GM18507 (cell line): ENCODE results near the gene ICA1.
"Not testable (repeated sequence)": the region's sequence is repeated elsewhere in the genome, so short reads cannot be mapped to it uniquely, and the experiment has no call there.

Experiments used
- DNase-seq: peaks from one replicate; pipeline ENCODE4 v3.0.0; 2011; ENCODE audit warnings: low read depth; ENCODE audit not compliant: insufficient read length; ENCODE audit errors: extremely low spot score
- FAIRE-seq: peaks from 2 replicates; lab custom pipeline; 2011; peaks lifted over from hg19 to GRCh38; lab: Jason Lieb, UNC

ICA1 gene

DNA sequence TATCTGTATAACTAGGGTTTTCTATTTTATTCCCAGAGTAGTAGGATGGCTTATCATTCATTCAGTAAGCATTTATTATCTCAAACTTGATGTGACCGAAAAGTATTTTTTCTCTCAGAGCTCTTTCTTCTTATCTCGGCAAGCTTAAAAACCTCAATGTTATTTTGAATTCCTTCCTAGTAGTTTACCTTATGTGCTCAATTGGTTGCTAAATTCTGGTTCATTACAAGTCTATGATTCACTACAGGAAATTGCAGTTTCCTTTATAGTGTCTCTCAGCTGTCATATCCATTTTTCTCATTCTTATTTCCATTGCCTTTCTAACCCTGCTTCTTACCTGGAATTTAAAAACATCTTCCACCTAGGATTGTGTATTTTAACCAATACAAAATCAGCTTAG is 12.6 kb upstream of the ICA1 start:
- DNase-seq (no peak), FAIRE-seq (no peak)

GRCh38 chr7:8271960-8272359 is 10.0 kb upstream of the ICA1 start:
- FAIRE-seq (no peak), DNase-seq (no peak)

GRCh38 chr7:8263048-8263447 is 1.1 kb upstream of the ICA1 start:
- DNase-seq (no peak), FAIRE-seq (no peak)

DNA sequence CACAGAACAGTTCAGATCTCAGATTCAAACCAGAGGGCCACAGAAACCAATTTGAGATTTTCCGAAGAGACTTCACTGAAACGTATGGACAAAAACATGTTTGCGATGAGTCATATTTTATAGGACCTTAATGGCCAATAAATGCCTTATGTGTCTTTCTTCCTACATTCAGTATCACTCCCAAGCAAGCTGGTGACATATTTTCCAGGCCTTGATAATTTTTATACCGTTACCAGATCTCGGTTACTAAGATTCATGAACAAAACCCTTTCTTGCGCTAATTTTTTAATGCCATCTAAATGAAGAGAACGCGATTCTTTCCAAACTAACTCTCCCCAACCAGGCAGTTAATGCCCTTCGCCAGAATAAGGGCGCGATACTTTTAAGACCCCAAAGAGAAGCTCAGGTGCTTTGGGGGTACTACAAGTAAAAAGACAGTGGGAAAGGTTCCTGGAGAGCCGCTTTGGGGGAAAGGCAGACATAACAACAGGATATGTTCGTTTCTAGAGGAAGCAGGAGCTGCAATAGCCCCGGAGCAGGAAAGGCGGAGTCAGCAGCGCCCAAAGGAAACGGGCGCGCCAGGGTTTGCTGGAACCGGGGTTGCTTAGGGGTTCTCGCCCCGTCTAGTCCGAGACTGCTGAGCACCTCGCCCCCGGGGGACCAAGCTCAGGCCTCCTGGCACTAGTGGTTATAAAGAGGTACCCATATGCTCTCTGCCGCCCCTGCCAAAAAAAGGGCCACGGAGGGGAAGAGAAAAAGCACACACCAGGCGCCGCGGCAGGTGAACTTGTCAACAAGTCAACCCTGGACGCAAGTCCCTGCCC is 884 bp downstream of the ICA1 start:
- FAIRE-seq (no peak), DNase-seq (no peak)

DNA sequence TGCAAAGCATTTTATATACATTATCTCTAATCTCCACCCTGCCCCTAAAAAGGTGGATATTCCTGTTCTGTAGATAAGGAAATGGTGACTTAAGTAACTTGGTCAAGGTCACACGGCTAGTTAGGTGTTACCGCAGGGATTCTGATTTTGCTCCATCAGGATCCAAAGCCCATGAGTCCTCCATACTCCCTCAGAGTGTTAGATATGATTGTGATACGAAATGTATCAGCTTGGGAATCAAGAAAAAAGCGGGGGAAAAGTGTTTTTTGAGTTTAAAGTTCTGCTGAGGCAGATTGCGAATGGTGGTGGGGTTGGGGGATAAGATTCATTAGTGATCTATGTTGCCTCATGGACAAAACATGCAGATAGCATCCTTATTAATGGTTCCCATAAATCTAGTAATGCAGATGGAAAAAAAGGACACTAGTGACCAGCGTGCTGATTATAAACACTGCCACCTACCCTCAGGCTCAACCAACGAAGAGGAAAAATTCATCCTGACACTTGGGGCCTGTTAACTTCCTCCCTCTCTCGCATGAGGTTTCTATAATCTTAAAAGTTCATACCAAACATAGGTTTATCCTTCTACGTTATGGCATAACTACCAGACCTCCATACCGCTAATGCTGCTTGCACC is 2.3 kb downstream of the ICA1 start:
- no peak for DNase-seq
- no peak for FAIRE-seq

DNA sequence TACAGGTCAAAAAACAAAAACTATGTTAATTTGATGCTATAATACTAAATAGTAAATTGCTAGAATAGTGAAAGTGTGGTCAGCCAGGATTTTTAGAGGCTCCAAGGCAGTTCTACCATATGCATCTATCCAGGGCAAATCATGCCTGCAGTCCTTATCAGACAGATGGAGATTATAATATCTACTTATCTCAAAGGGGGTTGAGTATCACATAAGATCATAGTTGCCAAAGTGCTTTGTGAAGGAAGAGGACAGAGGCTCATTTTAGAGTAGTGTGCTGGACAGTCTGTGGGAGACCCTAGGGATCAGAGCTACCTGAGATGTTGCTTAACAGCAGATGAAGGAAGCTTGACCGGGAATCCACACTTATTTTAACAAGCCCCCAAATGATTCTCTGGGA is 3.2 kb downstream of the ICA1 start:
- DNase-seq (no peak), FAIRE-seq (no peak)

DNA sequence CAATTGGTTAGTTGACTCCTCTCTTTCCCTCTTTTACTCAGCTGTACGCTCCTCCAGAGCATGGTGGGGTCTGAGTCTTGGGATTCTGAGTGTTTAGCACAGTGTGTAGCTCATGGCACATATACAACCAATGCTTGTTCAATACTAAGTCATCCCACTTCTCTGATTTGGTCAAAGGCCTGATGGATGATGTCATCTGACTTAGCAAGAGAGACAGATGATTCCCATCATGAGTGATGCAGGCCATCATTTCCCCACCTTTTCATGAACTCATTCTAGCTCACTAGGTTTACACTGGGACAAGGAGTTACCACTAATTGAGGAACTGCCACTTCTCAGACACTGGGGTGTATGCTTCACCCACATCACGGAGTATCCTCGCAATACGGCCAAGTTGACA is 3.8 kb downstream of the ICA1 start:
- no peak for FAIRE-seq
- DNase-seq = no peak

DNA sequence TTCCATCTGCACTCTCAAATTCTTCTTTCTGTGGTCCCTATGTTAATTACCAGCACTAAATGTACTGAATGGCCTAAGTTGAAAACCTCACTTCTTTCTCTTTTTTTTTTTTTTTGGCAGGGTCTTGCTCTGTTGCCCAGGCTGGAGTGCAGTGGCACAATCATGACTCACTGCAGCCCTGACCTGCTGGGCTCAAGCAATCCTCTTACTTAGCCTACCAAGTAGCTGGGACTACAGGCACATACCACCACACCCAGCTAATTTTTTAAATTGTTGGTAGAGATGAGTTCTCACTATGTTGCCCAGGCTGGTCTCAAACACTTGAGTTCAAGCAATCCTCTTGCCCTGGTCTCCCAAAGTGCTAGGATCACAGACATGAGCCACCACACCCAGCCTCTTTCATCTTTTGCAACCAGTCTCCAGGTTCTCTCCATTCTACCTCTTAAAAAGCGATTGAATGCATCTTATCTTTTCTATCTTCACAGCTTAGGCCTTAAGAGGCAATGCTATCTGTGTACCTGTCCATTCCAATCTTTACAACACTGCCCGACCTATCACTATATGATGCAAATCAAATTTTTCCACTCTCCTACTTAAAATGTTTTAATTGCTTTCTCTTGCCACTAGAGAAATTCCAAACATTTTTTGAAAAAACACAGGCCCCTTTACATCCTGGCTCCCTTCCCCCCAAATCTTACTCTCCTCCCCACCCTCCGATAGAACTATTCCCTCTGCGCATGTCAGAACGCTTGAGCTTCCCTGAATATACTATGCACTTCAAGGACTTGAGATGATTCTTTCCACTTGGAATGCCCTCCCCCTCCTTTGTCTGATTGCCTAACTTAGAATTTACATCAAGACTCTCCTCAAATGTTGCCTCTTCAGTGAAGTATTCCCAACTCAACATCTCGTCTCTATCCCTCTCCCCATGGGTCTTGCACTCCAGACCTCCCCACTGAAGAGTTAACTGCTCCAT is 6.0 kb downstream of the ICA1 start:
- FAIRE-seq (no peak), DNase-seq (no peak)

DNA sequence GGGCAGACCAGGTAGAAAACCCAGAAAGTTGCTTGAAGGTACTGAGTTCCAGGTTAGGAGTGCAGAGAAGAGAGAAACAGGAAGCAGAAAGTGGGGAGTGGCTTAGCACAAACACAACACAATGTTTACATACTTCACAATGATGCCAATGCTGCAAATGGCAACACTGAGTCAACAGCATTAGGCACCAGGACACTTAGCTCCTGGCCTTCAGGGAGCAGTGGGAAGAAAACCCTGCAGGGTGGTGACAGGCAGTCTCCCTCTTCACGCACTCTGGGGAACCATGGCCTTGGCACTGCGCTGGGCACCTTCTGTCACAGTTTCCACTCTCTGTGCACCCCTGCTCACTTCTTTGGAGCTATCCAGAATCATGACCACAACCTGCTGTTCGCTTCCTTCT is 7.3 kb downstream of the ICA1 start:
- FAIRE-seq (no peak), DNase-seq (no peak)

DNA sequence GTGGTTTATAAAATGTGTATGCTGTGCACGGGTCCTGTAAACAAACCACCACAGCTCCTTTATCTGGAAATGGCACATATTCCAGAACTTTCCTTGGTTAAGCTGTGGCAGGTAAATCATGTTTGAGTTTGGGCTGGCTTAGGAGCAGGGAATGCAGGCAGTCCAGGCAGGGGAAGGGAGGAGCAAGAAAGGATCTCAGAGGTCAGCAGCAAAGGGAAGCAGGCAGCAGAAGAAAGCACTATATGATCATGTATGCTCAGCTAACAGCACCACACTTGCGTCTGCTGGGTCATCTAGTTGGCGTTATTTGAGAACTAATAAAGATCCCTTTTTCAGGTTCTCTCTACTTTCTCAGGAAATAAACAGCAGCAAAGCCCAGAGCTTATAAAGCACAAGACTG is 7.8 kb downstream of the ICA1 start:
- no peak for FAIRE-seq

GRCh38 chr7:8251195-8251594 is 10.8 kb downstream of the ICA1 start:
- no peak for FAIRE-seq
- no peak for DNase-seq

More for the DNA sequence above, 7.8 kb downstream of the ICA1 start:
- DNase-seq = no peak

DNA sequence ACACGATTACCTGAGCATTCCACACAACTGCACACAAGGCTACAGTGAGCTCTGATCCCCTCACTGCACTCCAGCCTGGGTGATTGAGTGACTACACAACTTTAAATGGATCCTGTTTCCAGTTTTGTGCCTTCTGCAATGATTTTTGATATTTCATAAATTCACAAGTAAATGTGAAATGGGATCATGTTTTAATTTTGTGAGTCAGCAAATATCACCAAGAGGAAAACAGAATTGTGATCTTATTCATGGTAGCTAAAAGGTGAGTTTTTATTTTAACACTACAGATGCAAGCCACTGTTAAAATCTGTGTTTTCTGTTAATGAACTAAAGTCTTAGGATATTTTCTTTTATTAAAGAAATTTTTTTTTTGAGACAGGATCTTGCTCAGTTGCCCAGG is 11.4 kb downstream of the ICA1 start:
- FAIRE-seq (no peak), DNase-seq (no peak)

DNA sequence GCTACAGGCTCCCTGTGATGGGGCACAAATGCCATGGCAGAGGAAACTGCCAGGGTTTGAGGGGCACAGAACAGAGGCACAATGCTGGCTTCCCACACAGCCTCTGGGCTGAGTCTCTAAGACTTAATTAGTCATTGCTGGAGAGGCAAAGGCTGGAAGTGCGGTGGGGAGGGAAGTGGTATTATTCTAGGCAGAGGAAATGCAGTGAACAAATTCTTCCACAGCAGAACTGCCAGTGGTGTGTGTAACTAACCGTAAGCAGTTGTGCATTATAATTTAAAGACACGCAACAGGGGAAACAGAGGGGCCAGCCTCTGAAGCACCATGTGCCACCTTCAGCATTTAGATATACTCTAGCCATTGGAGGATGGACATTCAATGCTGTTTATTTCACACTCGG is 12.8 kb downstream of the ICA1 start:
- FAIRE-seq (no peak), DNase-seq (no peak)

GRCh38 chr7:8246020-8246419 is 15.9 kb downstream of the ICA1 start:
- FAIRE-seq (no peak), DNase-seq (no peak)

GRCh38 chr7:8245032-8245431 is 16.9 kb downstream of the ICA1 start:
- DNase-seq, FAIRE-seq: not testable (repeated sequence)

DNA sequence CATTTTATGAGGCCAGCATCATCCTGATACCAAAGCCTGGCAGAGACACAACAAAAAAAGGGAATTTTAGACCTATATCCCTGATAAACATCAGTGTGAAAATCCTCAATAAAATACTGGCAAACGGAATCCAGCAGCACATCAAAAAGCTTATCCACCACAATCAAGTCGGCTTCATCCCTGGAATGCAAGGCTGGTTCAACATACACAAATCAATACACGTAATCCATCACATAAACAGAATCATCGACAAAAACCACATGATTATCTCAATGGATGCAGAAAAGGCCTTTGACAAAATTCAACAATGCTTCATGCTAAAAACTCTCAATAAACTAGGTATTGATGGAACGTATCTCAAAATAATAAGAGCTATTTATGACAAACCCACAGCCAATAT is 18.9 kb downstream of the ICA1 start:
- DNase-seq, FAIRE-seq: not testable (repeated sequence)

DNA sequence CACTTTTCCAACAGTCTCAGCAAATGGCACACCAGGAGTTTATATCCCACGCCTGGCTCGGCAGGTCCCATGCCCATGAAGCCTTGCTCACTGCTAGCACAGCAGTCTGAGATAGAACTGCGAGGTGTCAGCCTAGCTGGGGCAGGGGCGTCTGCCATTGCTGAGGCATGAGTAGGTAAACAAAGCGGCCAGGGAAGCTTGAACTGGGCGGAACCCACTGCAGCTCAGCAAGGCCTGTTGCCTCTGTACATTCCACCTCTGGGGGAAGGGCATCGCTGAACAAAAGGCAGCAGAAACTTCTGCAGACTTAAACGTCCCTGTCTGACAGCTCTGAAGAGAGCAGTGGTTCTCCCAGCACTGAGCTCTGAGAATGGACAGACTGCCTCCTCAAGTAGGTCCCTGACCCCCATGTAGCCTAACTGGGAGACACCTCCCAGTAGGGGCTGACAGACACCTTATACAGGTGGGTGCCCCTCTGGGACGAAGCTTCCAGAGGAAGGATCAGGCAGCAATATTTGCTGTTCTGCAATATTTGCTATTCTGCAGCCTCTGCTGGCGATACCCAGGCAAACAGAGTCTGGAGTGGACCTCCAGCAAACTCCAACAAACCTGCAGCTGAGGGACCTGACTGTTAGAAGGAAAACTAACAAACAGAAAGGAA is 22.1 kb downstream of the ICA1 start:
- FAIRE-seq, DNase-seq: not testable (repeated sequence)

- FAIRE-seq (no peak), DNase-seq (no peak)
These were observed 25.1 kb downstream of the ICA1 start for GRCh38 chr7:8236780-8237407.
